ENCODE measurements around the gene HBG1. TPM values are rescaled to one million over a fixed set of nuclear protein-coding genes. Genes with fewer than 3 reads are reported as not detected.

Gene HBG1
- polyA plus RNA-seq, 3 donors, result not detected

- no peak overlapping the region for H3K27ac ChIP-seq (ENCODE audit: low read depth in 1 of 2, low read length in 2 of 2)
- H3K4me1 ChIP-seq (ENCODE audit: control insufficient read depth in 1 of 2, insufficient read depth in 2 of 2, low read length in 2 of 2), result no peaks in the 10 kb centered on the region
- no peaks in the 10 kb centered on the region for H3K36me3 Mint-ChIP-seq
- no peak overlapping the region for H3K4me3 Mint-ChIP-seq
- intact Hi-C loops (cut with micrococcal nuclease), result no loop called here
- no peaks in the 10 kb centered on the region for H4K20me1 ChIP-seq (ENCODE audit: insufficient read depth, low read length)
- no peak for DNase-seq
- no peak for TF ChIP-seq CTCF (IDR thresholded peaks at IDR 0.05)
- no peak overlapping the region for H3K4me3 ChIP-seq (replicated peaks in 1 of 3; ENCODE audit: low read depth in 2 of 3, low read length in 3 of 3)
- no peaks in the 10 kb centered on the region for H3K4me1 Mint-ChIP-seq
- H3K36me3 ChIP-seq (replicated peaks in 1 of 2; ENCODE audit: control insufficient read depth in 1 of 2, insufficient read depth in 2 of 2, low read length in 2 of 2), result no peaks in the 10 kb centered on the region
- H3K9me3 Mint-ChIP-seq, result peaks cover 0 to 3% (median 0%) of the 10 kb centered on the region in 7 donors
- H3K27ac Mint-ChIP-seq, result no peak overlapping the region
- H2AFZ ChIP-seq (ENCODE audit: insufficient read depth, low read depth, low read length, poor library complexity, severe bottlenecking), result no peak overlapping the region
- 100% methylated on average over 1 of the region's 3 CpGs for WGBS (ENCODE audit: insufficient coverage)
- H3K4me2 ChIP-seq (replicated peaks; ENCODE audit: extremely low read depth, low read length, poor library complexity, severe bottlenecking), result no peak overlapping the region
- H3K79me2 ChIP-seq (ENCODE audit: insufficient read depth, low read length), result no peaks in the 10 kb centered on the region
- H3K27me3 Mint-ChIP-seq (ENCODE audit: low read depth in 3 of 3), result peaks cover 0 to 3% (median 0%) of the 10 kb centered on the region in 3 donors
- H3K27me3 ChIP-seq (ENCODE audit: control insufficient read depth in 2 of 2, insufficient read depth in 2 of 2, low read length in 2 of 2), result no peaks in the 10 kb centered on the region
- no peak overlapping the region for H3K9ac ChIP-seq (ENCODE audit: insufficient read depth, low read length, poor library complexity, severe bottlenecking)
- no peaks in the 10 kb centered on the region for H3K9me3 ChIP-seq (replicated peaks in 1 of 2; ENCODE audit: control insufficient read depth in 1 of 2, insufficient read depth in 1 of 2, low read length in 2 of 2)
Measured at GRCh38 chr11:5286901-5287300, 37.2 kb upstream of the HBG1 start.

- no peaks in the 10 kb centered on the region for H4K20me1 ChIP-seq (ENCODE audit: insufficient read depth, low read length)
- H3K27ac ChIP-seq (ENCODE audit: low read depth in 1 of 2, low read length in 2 of 2), result no peak overlapping the region
- no peak for TF ChIP-seq CTCF (IDR thresholded peaks at IDR 0.05)
- intact Hi-C loops (cut with micrococcal nuclease), result no loop called here
- H3K79me2 ChIP-seq (ENCODE audit: insufficient read depth, low read length), result no peaks in the 10 kb centered on the region
- H3K4me1 ChIP-seq (ENCODE audit: control insufficient read depth in 1 of 2, insufficient read depth in 2 of 2, low read length in 2 of 2), result no peaks in the 10 kb centered on the region
- Mint-ChIP-seq H3K36me3 (no peaks in the 10 kb centered on the region), H3K4me1 (no peaks in the 10 kb centered on the region), H3K27ac (no peak overlapping the region), H3K4me3 (no peak overlapping the region), H3K27me3 (ENCODE audit: low read depth in 3 of 3) (peaks cover 0 to 3% (median 1%) of the 10 kb centered on the region in 3 donors), H3K9me3 (peaks cover 0 to 3% (median 0%) of the 10 kb centered on the region in 7 donors)
- H3K4me2 ChIP-seq (replicated peaks; ENCODE audit: extremely low read depth, low read length, poor library complexity, severe bottlenecking), result no peak overlapping the region
- no peaks in the 10 kb centered on the region for H3K36me3 ChIP-seq (replicated peaks in 1 of 2; ENCODE audit: control insufficient read depth in 1 of 2, insufficient read depth in 2 of 2, low read length in 2 of 2)
- WGBS (ENCODE audit: insufficient coverage), result no CpG with 5 or more reads among the region's 1 CpG
- DNase-seq, result no peak
- H3K9ac ChIP-seq (ENCODE audit: insufficient read depth, low read length, poor library complexity, severe bottlenecking), result no peak overlapping the region
- no peaks in the 10 kb centered on the region for H3K9me3 ChIP-seq (replicated peaks in 1 of 2; ENCODE audit: control insufficient read depth in 1 of 2, insufficient read depth in 1 of 2, low read length in 2 of 2)
- no peak overlapping the region for H2AFZ ChIP-seq (ENCODE audit: insufficient read depth, low read depth, low read length, poor library complexity, severe bottlenecking)
- H3K27me3 ChIP-seq (ENCODE audit: control insufficient read depth in 2 of 2, insufficient read depth in 2 of 2, low read length in 2 of 2), result no peaks in the 10 kb centered on the region
- H3K4me3 ChIP-seq (replicated peaks in 1 of 3; ENCODE audit: low read depth in 2 of 3, low read length in 3 of 3), result no peak overlapping the region
Measured at GRCh38 chr11:5286351-5286750, 36.7 kb upstream of the HBG1 start.
